MCF 10A (cell line): ENCODE measurements around the gene LIN9. TPM values are rescaled to one million over a fixed set of nuclear protein-coding genes. Genes with fewer than 3 reads are reported as not detected.

Experiments used
- BruUV-seq: library from RNA; stranded (reverse); fragments of 400-500 nt; replicated peaks from 2 replicates; lab custom pipeline; 2021; lab: Mats Ljungman, UMichigan
- CTCF ChIA-PET: fragments of 300-600 bp; sonication (Branson Sonifier 250); formaldehyde crosslinking; extraction: SDS; loops from one replicate; lab custom pipeline; 2021; ENCODE audit warnings: antibody characterized with exemption, inconsistent platforms; lab: Yijun Ruan, JAX
- POLR2A ChIA-PET: fragments of 300-600, 350-650 bp; sonication (Branson Sonifier 250); formaldehyde crosslinking; extraction: SDS; loops from one replicate; lab custom pipeline; 2020; ENCODE audit warnings: antibody characterized with exemption, inconsistent platforms; lab: Yijun Ruan, JAX
- DNase-seq: peaks from one replicate; pipeline ENCODE4 v3.0.0-alpha.2; 2018; ENCODE audit not compliant: unreplicated experiment
- H3K27ac Mint-ChIP-seq: one replicate; pipeline ENCODE4 v1.8.0; 2022; ENCODE audit warnings: mild to moderate bottlenecking, low read depth, mixed read lengths; ENCODE audit not compliant: unreplicated experiment
- H3K27me3 Mint-ChIP-seq: one replicate; pipeline ENCODE4 v1.8.0; 2022; ENCODE audit warnings: mixed read lengths; ENCODE audit not compliant: insufficient read depth, unreplicated experiment
- H3K36me3 Mint-ChIP-seq: one replicate; pipeline ENCODE4 v1.8.0; 2022; ENCODE audit warnings: mild to moderate bottlenecking, moderate library complexity, mixed read lengths; ENCODE audit not compliant: insufficient read depth, unreplicated experiment
- H3K4me1 Mint-ChIP-seq: one replicate; pipeline ENCODE4 v1.8.0; 2022; ENCODE audit warnings: mixed read lengths; ENCODE audit not compliant: insufficient read depth, unreplicated experiment
- H3K4me3 Mint-ChIP-seq: one replicate; pipeline ENCODE4 v1.8.0; 2022; ENCODE audit warnings: mild to moderate bottlenecking, moderate library complexity, mixed read lengths; ENCODE audit not compliant: unreplicated experiment
- H3K9me3 Mint-ChIP-seq: one replicate; pipeline ENCODE4 v1.8.0; 2022; ENCODE audit warnings: mixed read lengths; ENCODE audit not compliant: unreplicated experiment
- CTCF ChIP-seq: fragments of 200-600 bp; IDR thresholded peaks from one replicate; pipeline ENCODE4 v1.8.0; 2022; ENCODE audit warnings: antibody characterized with exemption, mild to moderate bottlenecking; ENCODE audit not compliant: unreplicated experiment
- intact Hi-C: fragments of 100-400 bp; cut with micrococcal nuclease; formaldehyde crosslinking; loops from 2 replicates; pipeline ENCODE4 v1.14.1; 2022
- total RNA-seq: library from RNA; stranded (reverse); gene quantifications from 2 replicates; pipeline ENCODE4 v1.2.3, GENCODE V29; 2022

The LIN9 gene
- total RNA-seq, 1 experiment from 2014 or later = 10.4 TPM

DNA sequence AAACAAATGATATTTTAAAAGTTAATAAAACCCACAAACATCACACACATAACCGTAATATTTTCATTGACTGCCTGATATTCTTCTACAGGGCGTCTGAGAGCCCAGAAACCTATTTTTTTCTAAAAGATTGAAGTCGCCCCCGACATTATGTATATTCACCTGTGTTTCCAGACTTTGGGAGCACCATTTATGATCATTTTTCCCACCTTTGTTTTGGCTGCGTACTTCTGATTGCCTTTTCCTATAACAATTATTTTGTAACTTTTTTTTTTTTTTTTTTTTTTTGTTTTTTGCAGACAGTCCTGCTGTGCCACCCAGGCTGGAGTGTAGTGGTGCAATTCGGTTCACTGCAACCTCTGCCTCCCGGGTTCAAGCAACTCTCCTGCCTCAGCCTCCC, 121.6 kb downstream of the LIN9 start:
- Mint-ChIP-seq H3K4me3 (peak overlapping the region; percentile 93), H3K9me3 (no peaks in the 10 kb centered on the region), H3K27ac (no peak overlapping the region), H3K4me1 (peaks cover 25% of the 10 kb centered on the region), H3K36me3 (peaks cover 7% of the 10 kb centered on the region), H3K27me3 (no peaks in the 10 kb centered on the region)
- BruUV-seq = no TSS peak
- POLR2A ChIA-PET = interaction anchor here (0.8 to 7.0 kb wide), 8 partner anchors 15 to 220 kb away, joined by 3 to 67 read pairs (median 4); partner anchors contain the start of genes LIN9 and PARP1
- no peak for DNase-seq
- CTCF ChIA-PET = interaction anchor here (0.8 to 1.2 kb wide), 3 partner anchors 9 to 62 kb away, joined by 3 to 7 read pairs (median 4); no protein-coding TSS in a partner anchor
- intact Hi-C loops = loop anchor here (2.0 to 5.0 kb wide), 2 partner anchors 125 to 219 kb away; partner anchors contain the start of gene H3-3A
- no peak for TF ChIP-seq CTCF

GRCh38 chr1:226187019-226187322, 122.0 kb downstream of the LIN9 start:
- CTCF ChIA-PET = interaction anchor here (0.8 to 1.2 kb wide), 3 partner anchors 10 to 62 kb away, joined by 3 to 7 read pairs (median 4); no protein-coding TSS in a partner anchor
- Mint-ChIP-seq H3K4me1 (peaks cover 29% of the 10 kb centered on the region), H3K27me3 (no peaks in the 10 kb centered on the region), H3K27ac (peak overlapping the region; percentile 93), H3K36me3 (peaks cover 7% of the 10 kb centered on the region), H3K4me3 (peak overlapping the region; percentile 93), H3K9me3 (no peaks in the 10 kb centered on the region)
- TSS peak; percentile 76 for BruUV-seq
- POLR2A ChIA-PET = interaction anchor here (0.8 to 7.0 kb wide), 8 partner anchors 16 to 220 kb away, joined by 3 to 67 read pairs (median 4); partner anchors contain the start of genes LIN9 and PARP1
- no peak for TF ChIP-seq CTCF
- intact Hi-C loops = loop anchor here (2.0 to 5.0 kb wide), 2 partner anchors 125 to 220 kb away; partner anchors contain the start of gene H3-3A
- DNase-seq = no peak

- peaks cover 35% of the 10 kb centered on the region for H3K4me1 Mint-ChIP-seq
- CTCF ChIA-PET = interaction anchor here (0.6 to 10.0 kb wide), 19 partner anchors 10 to 364 kb away, joined by 3 to 153 read pairs (median 5); partner anchors contain the start of gene PARP1
- no peaks in the 10 kb centered on the region for H3K27me3 Mint-ChIP-seq
- peak; percentile 91 for DNase-seq
- peaks cover 7% of the 10 kb centered on the region for H3K36me3 Mint-ChIP-seq
- peak within 1 kb of the TSS; percentile 93 for H3K27ac Mint-ChIP-seq
- intact Hi-C loops = loop anchor here (2.0 to 5.0 kb wide), 2 partner anchors 124 to 220 kb away; partner anchors contain the start of gene H3-3A
- no TSS peak for BruUV-seq
- no peak for TF ChIP-seq CTCF
- peak within 1 kb of the TSS; percentile 93 for H3K4me3 Mint-ChIP-seq
- POLR2A ChIA-PET = interaction anchor here (0.6 to 7.0 kb wide), 37 partner anchors 8 to 408 kb away, joined by 3 to 67 read pairs (median 4); partner anchors contain the start of genes H3-3A, LIN9 and PARP1
- H3K9me3 Mint-ChIP-seq = no peaks in the 10 kb centered on the region
These were observed 122.6 kb downstream of the LIN9 start, which contains the start of gene ACBD3 for GRCh38 chr1:226186124-226187018. Gene ACBD3, minus strand, starts transcription at chr1:226186741. Its CDS starts 66 bp downstream, at chr1:226186675.
